Liver (tissue), 2 donors: Measurements from ENCODE around the gene MYO9A.

Experiments
- CTCF ChIP-seq: fragments of 150-350 bp; IDR thresholded peaks from 2 replicates; pipeline ENCODE4 v1.5.1; 2017; ENCODE audit warnings: improper control_type of control experiment, low read depth, low read length; ENCODE audit not compliant: missing input control
- FOXA1 ChIP-seq: IDR thresholded peaks from 2 replicates; pipeline ENCODE4 v1.6.1; 2016; ENCODE audit warnings: antibody characterized with exemption
- MAX ChIP-seq: IDR thresholded peaks from 2 replicates; pipeline ENCODE4 v1.6.1; 2016; ENCODE audit warnings: antibody characterized with exemption
- REST ChIP-seq: IDR thresholded peaks from 2 replicates; pipeline ENCODE4 v1.6.1; 2016; ENCODE audit warnings: antibody characterized with exemption, mild to moderate bottlenecking
- donor health status: healthy.

GRCh38 chr15:72009222-72009621, 108.7 kb downstream of the MYO9A start:
- TF ChIP-seq MAX (no peak), CTCF (no peak), REST (no peak), FOXA1 (no peak)
